OCI-LY1 (cell line): Measurements from ENCODE around the gene STRBP.

Experiments used
- CTCF ChIP-seq: fragments of 200-600 bp; sonication (generic), shearing (Covaris generic); IDR thresholded peaks from 2 replicates; pipeline ENCODE4 v1.5.1; 2017; ENCODE audit warnings: mild to moderate bottlenecking, antibody characterized with exemption, low read length, moderate library complexity, mixed read lengths
- EZH2 ChIP-seq: fragments of 200-600 bp; sonication (generic), shearing (Covaris generic); IDR thresholded peaks from 2 replicates; pipeline ENCODE4 v1.8.0; 2017; ENCODE audit warnings: borderline replicate concordance, mixed run types, mild to moderate bottlenecking, antibody characterized with exemption, low read length, moderate library complexity, mixed read lengths

- TF ChIP-seq CTCF (no peak), EZH2 (no peak)
Measured at GRCh38 chr9:123131993-123132392, 136.4 kb downstream of the STRBP start.
